ENCODE data around the gene FGF8. TPM values are rescaled to one million over a fixed set of nuclear protein-coding genes. Genes with fewer than 3 reads are reported as not detected.

Gene FGF8
- total and polyA plus RNA-seq, 2 of the 13 experiments (the other 11 are each of a cell fraction or from before 2014, with no cell fraction given), result not detected

DNA sequence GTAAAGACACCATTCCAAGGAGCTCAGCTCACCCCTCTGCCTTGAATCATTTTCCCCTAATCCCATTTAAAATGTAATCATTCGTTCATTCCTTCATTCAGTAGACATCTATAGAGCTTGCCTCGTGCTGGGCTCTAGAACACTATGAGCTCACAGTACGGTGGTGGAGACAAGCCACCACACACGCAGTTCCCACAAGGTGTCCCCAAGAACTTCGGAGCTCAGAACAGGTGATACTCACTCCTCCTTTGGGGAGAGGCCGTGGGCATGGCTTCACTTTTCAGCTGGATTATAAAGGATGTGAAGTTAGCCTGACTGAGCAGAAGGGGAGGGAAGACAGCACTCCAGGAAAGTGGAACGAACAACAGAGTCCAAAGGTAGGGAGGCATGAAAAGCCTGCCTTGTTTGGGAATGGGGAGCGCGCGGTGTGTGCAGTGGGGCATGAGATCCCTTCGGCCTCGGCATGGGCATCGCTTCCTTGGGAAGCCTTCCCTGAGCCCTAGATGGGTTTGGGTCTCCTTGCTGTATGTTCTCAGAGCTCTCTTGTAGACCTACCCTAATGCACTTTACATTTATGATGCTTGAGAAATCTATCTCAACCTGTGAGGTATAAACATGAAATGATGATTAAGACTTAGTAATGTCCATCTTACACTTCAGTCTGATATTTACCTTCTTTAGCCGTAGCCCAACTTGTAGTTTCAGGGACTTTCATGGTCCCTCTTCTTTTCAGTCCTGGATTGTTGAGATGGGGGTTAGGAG is 43.1 kb upstream of the FGF8 start (continued):
- no peak for TF ChIP-seq MLXIP (CRISPR knock-in tag; IDR thresholded peaks at IDR 0.05; ENCODE audit: borderline replicate concordance)
- no peak for TF ChIP-seq ZFP90 (CRISPR knock-in tag; IDR thresholded peaks at IDR 0.05; ENCODE audit: borderline replicate concordance)
- no peak for TF ChIP-seq ZNF780A (CRISPR knock-in tag; IDR thresholded peaks at IDR 0.05)
- TF ChIP-seq ZFP36L1 (CRISPR knock-in tag; IDR thresholded peaks at IDR 0.05), result no peak
- TF ChIP-seq ATRX (CRISPR knock-in tag; IDR thresholded peaks at IDR 0.05; ENCODE audit: borderline replicate concordance), result no peak
- TF ChIP-seq, protein P1, sequence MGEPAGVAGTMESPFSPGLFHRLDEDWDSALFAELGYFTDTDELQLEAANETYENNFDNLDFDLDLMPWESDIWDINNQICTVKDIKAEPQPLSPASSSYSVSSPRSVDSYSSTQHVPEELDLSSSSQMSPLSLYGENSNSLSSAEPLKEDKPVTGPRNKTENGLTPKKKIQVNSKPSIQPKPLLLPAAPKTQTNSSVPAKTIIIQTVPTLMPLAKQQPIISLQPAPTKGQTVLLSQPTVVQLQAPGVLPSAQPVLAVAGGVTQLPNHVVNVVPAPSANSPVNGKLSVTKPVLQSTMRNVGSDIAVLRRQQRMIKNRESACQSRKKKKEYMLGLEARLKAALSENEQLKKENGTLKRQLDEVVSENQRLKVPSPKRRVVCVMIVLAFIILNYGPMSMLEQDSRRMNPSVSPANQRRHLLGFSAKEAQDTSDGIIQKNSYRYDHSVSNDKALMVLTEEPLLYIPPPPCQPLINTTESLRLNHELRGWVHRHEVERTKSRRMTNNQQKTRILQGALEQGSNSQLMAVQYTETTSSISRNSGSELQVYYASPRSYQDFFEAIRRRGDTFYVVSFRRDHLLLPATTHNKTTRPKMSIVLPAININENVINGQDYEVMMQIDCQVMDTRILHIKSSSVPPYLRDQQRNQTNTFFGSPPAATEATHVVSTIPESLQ (CRISPR knock-in tag; conservative IDR thresholded peaks at IDR 0.05), result 0 out of 2 replicates have a peak, but pooled peaks have one; percentile 13
- peak; percentile 43 to 66 for TF ChIP-seq POLR2A (IDR thresholded peaks at IDR 0.05; ENCODE audit: insufficient read depth in 1 of 2, low read depth in 2 of 2, low read length in 2 of 2)
- TF ChIP-seq NR3C1 (CRISPR knock-in tag; IDR thresholded peaks at IDR 0.05), result no peak
- TF ChIP-seq, protein P2, sequence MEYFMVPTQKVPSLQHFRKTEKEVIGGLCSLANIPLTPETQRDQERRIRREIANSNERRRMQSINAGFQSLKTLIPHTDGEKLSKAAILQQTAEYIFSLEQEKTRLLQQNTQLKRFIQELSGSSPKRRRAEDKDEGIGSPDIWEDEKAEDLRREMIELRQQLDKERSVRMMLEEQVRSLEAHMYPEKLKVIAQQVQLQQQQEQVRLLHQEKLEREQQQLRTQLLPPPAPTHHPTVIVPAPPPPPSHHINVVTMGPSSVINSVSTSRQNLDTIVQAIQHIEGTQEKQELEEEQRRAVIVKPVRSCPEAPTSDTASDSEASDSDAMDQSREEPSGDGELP (IDR thresholded peaks at IDR 0.05; ENCODE audit: borderline replicate concordance, low read depth), result 0 out of 2 replicates have a peak, but pooled peaks have one; percentile 8
- TF ChIP-seq CEBPB (IDR thresholded peaks at IDR 0.05; ENCODE audit: borderline replicate concordance, low read depth, low read length), result no peak
- TF ChIP-seq KLF13 (CRISPR knock-in tag; IDR thresholded peaks at IDR 0.05), result no peak
- no peak for TF ChIP-seq KDM3A (CRISPR knock-in tag; IDR thresholded peaks at IDR 0.05; ENCODE audit: low read depth)
- TF ChIP-seq IRF2 (CRISPR knock-in tag; IDR thresholded peaks at IDR 0.05), result no peak
- TF ChIP-seq ZFP91 (CRISPR knock-in tag; IDR thresholded peaks at IDR 0.05; ENCODE audit: borderline replicate concordance), result peak; percentile 98; the same call in 1 of the 2 replicates
- no peak for TF ChIP-seq ZFP36 (IDR thresholded peaks at IDR 0.05; ENCODE audit: borderline replicate concordance, low read depth, low read length, partially characterized antibody)
- TF ChIP-seq TMF1 (CRISPR knock-in tag; IDR thresholded peaks at IDR 0.05; ENCODE audit: low read depth), result no peak
- no peak; the same call in 1 of the 2 replicates for TF ChIP-seq ZMYM3 (CRISPR knock-in tag; IDR thresholded peaks at IDR 0.05)
- TF ChIP-seq PTBP1 (IDR thresholded peaks at IDR 0.05; ENCODE audit: low read depth, low read length, poor library complexity, severe bottlenecking), result no peak
- no peak for TF ChIP-seq ATF7-NPFF (CRISPR knock-in tag; IDR thresholded peaks at IDR 0.05; ENCODE audit: low read depth)
- TF ChIP-seq AKAP8 (CRISPR knock-in tag; IDR thresholded peaks at IDR 0.05), result no peak
- TF ChIP-seq NFYC (CRISPR knock-in tag; IDR thresholded peaks at IDR 0.05), result no peak
- TF ChIP-seq MED8 (CRISPR knock-in tag; IDR thresholded peaks at IDR 0.05; ENCODE audit: insufficient replicate concordance), result no peak
- TF ChIP-seq ZNF451 (CRISPR knock-in tag; IDR thresholded peaks at IDR 0.05), result no peak
